GM12878 (cell line): Measurements from ENCODE around the gene EML1.

Experiments used
- ATF7 ChIP-seq: fragments of 450-650 bp; IDR thresholded peaks from 2 replicates; pipeline ENCODE4 v1.6.1; 2016; ENCODE audit warnings: low read depth, mild to moderate bottlenecking
- CBFB ChIP-seq: IDR thresholded peaks from 2 replicates; pipeline ENCODE4 v1.6.1; 2016; ENCODE audit warnings: antibody characterized with exemption, low read depth
- ESRRA ChIP-seq: IDR thresholded peaks from 2 replicates; pipeline ENCODE4 v1.6.1; 2012; ENCODE audit warnings: mild to moderate bottlenecking, low read length, improper control_type of control experiment
- ETV6 ChIP-seq, 2 experiments: fragments of 450-650 bp in 1 of 2; IDR thresholded peaks in 1 of 2; conservative IDR thresholded peaks in 1 of 2; 2 replicates each; pipeline ENCODE4 v1.6.1; 2014; ENCODE audit warnings: antibody characterized with exemption in 1 of 2, borderline replicate concordance in 1 of 2, low read depth in 1 of 2, mild to moderate bottlenecking in 1 of 2, moderate library complexity in 1 of 2
- EZH2 ChIP-seq: IDR thresholded peaks from 2 replicates; pipeline ENCODE4 v1.6.1; 2012; ENCODE audit warnings: low read depth, mild to moderate bottlenecking, control low read depth, inconsistent platforms, low read length, borderline replicate concordance; ENCODE audit not compliant: control insufficient read depth
- GABPA ChIP-seq: IDR thresholded peaks from 2 replicates; pipeline ENCODE4 v1.6.1; 2014; ENCODE audit warnings: antibody characterized with exemption, low read depth, mild to moderate bottlenecking, inconsistent platforms
- IKZF1 ChIP-seq: fragments of 450-650 bp; conservative IDR thresholded peaks from 2 replicates; pipeline ENCODE4 v1.6.1; 2017; ENCODE audit warnings: antibody characterized with exemption, mild to moderate bottlenecking
- POLR2A ChIP-seq: IDR thresholded peaks from 2 replicates; pipeline ENCODE4 v1.6.1; 2011; ENCODE audit warnings: low read depth, mild to moderate bottlenecking, low read length
- SREBF2 ChIP-seq: IDR thresholded peaks from 2 replicates; pipeline ENCODE4 v1.6.1; 2012; ENCODE audit warnings: mild to moderate bottlenecking, low read length
- TAF1 ChIP-seq: IDR thresholded peaks from 2 replicates; pipeline ENCODE4 v1.6.1; 2011; ENCODE audit warnings: mild to moderate bottlenecking, low read depth, low read length, borderline replicate concordance
- TF ChIP-seq, protein P1 (sequence below): IDR thresholded peaks from 2 replicates; pipeline ENCODE4 v1.6.1; 2011; ENCODE audit warnings: low read depth, low read length, improper control_type of control experiment, borderline replicate concordance
- TF ChIP-seq, protein P2 (sequence below): IDR thresholded peaks from 2 replicates; pipeline ENCODE4 v1.6.1; 2012; ENCODE audit warnings: improper control_type of control experiment, low read depth, low read length; ENCODE audit not compliant: insufficient replicate concordance
- TF ChIP-seq, protein P3 (sequence below), 3 experiments: IDR thresholded peaks in 2 of 3; conservative IDR thresholded peaks in 1 of 3; 2 replicates each; pipeline ENCODE4 v1.5.1; 2011; ENCODE audit warnings: low read depth in 3 of 3, low read length in 3 of 3, mild to moderate bottlenecking in 3 of 3, control low read depth in 2 of 3, moderate library complexity in 2 of 3, inconsistent platforms in 1 of 3, mixed read lengths in 1 of 3; ENCODE audit not compliant: control insufficient read depth in 2 of 3, insufficient read depth in 1 of 3; ENCODE audit errors: extremely low read depth in 1 of 3

DNA sequence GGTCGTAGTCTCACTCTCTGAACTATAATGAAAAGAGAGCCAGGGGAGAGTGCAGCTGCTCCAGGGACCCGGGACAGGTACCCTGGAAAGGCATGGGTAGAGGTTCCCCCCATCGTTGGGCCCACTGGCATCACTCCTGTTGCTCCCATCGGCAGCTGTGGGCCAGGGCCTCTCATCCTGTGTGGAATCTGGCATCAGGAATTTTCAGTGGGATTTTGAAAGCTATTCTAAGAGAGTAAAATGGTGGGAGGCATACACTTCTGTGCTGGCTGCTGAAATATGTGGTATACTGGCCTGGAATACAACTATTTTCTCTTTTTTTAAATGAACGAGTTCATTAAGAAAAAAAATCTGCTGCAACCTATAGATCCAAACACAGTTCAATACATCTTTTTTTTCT lies 38.1 kb downstream of the EML1 start:
- TF ChIP-seq, protein P1, sequence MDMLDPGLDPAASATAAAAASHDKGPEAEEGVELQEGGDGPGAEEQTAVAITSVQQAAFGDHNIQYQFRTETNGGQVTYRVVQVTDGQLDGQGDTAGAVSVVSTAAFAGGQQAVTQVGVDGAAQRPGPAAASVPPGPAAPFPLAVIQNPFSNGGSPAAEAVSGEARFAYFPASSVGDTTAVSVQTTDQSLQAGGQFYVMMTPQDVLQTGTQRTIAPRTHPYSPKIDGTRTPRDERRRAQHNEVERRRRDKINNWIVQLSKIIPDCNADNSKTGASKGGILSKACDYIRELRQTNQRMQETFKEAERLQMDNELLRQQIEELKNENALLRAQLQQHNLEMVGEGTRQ, result no peak
- TF ChIP-seq IKZF1 (no peak), POLR2A (no peak), CBFB (no peak), ATF7 (no peak), ESRRA (no peak), SREBF2 (no peak), GABPA (no peak), TAF1 (no peak), ETV6 (conservative IDR thresholded peaks at IDR 0.05 in 1 of 2, IDR thresholded peaks at IDR 0.05 in 1 of 2; ENCODE audit: borderline replicate concordance in 1 of 2, low read depth in 1 of 2) (no peak), EZH2 (no peak)
- TF ChIP-seq, protein P2, sequence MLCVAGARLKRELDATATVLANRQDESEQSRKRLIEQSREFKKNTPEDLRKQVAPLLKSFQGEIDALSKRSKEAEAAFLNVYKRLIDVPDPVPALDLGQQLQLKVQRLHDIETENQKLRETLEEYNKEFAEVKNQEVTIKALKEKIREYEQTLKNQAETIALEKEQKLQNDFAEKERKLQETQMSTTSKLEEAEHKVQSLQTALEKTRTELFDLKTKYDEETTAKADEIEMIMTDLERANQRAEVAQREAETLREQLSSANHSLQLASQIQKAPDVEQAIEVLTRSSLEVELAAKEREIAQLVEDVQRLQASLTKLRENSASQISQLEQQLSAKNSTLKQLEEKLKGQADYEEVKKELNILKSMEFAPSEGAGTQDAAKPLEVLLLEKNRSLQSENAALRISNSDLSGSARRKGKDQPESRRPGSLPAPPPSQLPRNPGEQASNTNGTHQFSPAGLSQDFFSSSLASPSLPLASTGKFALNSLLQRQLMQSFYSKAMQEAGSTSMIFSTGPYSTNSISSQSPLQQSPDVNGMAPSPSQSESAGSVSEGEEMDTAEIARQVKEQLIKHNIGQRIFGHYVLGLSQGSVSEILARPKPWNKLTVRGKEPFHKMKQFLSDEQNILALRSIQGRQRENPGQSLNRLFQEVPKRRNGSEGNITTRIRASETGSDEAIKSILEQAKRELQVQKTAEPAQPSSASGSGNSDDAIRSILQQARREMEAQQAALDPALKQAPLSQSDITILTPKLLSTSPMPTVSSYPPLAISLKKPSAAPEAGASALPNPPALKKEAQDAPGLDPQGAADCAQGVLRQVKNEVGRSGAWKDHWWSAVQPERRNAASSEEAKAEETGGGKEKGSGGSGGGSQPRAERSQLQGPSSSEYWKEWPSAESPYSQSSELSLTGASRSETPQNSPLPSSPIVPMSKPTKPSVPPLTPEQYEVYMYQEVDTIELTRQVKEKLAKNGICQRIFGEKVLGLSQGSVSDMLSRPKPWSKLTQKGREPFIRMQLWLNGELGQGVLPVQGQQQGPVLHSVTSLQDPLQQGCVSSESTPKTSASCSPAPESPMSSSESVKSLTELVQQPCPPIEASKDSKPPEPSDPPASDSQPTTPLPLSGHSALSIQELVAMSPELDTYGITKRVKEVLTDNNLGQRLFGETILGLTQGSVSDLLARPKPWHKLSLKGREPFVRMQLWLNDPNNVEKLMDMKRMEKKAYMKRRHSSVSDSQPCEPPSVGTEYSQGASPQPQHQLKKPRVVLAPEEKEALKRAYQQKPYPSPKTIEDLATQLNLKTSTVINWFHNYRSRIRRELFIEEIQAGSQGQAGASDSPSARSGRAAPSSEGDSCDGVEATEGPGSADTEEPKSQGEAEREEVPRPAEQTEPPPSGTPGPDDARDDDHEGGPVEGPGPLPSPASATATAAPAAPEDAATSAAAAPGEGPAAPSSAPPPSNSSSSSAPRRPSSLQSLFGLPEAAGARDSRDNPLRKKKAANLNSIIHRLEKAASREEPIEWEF, result no peak
- TF ChIP-seq, protein P3, sequence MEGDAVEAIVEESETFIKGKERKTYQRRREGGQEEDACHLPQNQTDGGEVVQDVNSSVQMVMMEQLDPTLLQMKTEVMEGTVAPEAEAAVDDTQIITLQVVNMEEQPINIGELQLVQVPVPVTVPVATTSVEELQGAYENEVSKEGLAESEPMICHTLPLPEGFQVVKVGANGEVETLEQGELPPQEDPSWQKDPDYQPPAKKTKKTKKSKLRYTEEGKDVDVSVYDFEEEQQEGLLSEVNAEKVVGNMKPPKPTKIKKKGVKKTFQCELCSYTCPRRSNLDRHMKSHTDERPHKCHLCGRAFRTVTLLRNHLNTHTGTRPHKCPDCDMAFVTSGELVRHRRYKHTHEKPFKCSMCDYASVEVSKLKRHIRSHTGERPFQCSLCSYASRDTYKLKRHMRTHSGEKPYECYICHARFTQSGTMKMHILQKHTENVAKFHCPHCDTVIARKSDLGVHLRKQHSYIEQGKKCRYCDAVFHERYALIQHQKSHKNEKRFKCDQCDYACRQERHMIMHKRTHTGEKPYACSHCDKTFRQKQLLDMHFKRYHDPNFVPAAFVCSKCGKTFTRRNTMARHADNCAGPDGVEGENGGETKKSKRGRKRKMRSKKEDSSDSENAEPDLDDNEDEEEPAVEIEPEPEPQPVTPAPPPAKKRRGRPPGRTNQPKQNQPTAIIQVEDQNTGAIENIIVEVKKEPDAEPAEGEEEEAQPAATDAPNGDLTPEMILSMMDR (IDR thresholded peaks at IDR 0.05 in 2 of 3, conservative IDR thresholded peaks at IDR 0.05 in 1 of 3; ENCODE audit: control insufficient read depth in 2 of 3, extremely low read depth in 1 of 3, insufficient read depth in 1 of 3, low read depth in 3 of 3, low read length in 3 of 3), result no peak
